ENCODE results near the gene CCN5. TPM values are rescaled to one million over a fixed set of nuclear protein-coding genes. Genes with fewer than 3 reads are reported as not detected.

The CCN5 gene
- total and polyA plus RNA-seq, 8 donors: 0.29 to 20.8 (median 0.48) TPM

DNA sequence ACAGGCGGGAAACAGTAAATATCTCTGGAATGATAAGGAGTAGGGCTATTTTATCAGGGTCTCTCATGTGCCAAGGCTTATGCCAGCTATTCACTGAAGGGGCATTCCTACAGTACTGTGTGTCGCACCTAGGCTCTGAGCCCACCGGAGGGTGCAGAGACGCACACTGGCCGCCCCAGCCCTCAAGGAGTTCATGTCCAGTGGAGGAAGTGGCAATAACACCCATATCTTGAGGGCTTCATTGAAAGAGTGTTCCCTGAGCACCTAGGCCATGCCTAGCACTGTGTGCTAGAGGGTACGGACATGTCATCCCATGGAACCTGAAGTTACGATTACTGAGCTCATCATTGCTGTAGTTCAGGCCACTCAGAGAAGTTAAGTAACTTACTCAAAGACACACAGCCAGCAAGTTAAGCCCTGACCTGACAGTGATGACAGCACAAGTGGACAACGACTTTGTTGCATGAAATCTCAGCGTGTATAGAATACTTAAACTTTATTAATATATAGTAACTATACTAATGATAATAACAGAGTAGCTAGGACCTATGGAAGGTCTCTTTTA is 8.7 kb downstream of the CCN5 start:
- Histone ChIP-seq H3K9me3 (no peaks in the 10 kb centered on the region), H3K27ac (no peak overlapping the region), H3K36me3 (no peaks in the 10 kb centered on the region), H3K27me3 (peaks cover 0 to 4% of the 10 kb centered on the region in 2 donors), H3K4me3 (no peak overlapping the region), H3K4me1 (peaks cover 6 to 10% of the 10 kb centered on the region in 2 donors)
- intact Hi-C loops (cut with DNase I): no loop called here
- TF ChIP-seq, protein P1, sequence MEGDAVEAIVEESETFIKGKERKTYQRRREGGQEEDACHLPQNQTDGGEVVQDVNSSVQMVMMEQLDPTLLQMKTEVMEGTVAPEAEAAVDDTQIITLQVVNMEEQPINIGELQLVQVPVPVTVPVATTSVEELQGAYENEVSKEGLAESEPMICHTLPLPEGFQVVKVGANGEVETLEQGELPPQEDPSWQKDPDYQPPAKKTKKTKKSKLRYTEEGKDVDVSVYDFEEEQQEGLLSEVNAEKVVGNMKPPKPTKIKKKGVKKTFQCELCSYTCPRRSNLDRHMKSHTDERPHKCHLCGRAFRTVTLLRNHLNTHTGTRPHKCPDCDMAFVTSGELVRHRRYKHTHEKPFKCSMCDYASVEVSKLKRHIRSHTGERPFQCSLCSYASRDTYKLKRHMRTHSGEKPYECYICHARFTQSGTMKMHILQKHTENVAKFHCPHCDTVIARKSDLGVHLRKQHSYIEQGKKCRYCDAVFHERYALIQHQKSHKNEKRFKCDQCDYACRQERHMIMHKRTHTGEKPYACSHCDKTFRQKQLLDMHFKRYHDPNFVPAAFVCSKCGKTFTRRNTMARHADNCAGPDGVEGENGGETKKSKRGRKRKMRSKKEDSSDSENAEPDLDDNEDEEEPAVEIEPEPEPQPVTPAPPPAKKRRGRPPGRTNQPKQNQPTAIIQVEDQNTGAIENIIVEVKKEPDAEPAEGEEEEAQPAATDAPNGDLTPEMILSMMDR (IDR thresholded peaks at IDR 0.05): no peak
- no peak for ATAC-seq
- no peak for DNase-seq

DNA sequence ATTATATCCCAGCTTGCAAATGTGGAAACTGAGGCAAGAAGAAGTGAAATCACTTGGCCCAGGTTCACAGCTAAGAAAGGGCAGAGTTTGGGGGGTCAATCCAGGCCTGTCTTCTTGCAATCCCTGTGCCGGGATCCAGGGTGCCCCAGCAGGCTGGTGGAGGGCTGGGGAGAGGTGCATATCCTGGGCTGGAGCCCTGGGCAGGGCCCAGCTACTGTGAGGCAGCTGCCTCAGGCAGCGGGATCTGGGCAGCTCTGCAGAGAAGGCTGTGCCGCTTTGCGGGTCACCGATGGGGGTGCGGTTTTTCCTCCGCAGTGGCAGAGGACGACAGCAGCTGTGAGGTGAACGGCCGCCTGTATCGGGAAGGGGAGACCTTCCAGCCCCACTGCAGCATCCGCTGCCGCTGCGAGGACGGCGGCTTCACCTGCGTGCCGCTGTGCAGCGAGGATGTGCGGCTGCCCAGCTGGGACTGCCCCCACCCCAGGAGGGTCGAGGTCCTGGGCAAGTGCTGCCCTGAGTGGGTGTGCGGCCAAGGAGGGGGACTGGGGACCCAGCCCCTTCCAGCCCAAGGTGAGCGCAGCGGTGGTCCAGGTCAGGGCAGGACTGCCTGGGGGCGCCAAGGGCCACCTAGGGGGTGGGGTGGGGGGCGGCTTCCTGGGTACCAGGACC is 9.4 kb downstream of the CCN5 start:
- intact Hi-C loops (cut with DNase I): no loop called here
- Histone ChIP-seq H3K9me3 (no peaks in the 10 kb centered on the region), H3K27me3 (peaks cover 0 to 4% of the 10 kb centered on the region in 2 donors), H3K4me1 (peaks cover 10 to 17% of the 10 kb centered on the region in 2 donors), H3K27ac (no peak overlapping the region), H3K4me3 (no peak overlapping the region), H3K36me3 (no peaks in the 10 kb centered on the region)
- DNase-seq: no peak
- TF ChIP-seq, protein P1 (IDR thresholded peaks at IDR 0.05): no peak
- ATAC-seq: no peak

DNA sequence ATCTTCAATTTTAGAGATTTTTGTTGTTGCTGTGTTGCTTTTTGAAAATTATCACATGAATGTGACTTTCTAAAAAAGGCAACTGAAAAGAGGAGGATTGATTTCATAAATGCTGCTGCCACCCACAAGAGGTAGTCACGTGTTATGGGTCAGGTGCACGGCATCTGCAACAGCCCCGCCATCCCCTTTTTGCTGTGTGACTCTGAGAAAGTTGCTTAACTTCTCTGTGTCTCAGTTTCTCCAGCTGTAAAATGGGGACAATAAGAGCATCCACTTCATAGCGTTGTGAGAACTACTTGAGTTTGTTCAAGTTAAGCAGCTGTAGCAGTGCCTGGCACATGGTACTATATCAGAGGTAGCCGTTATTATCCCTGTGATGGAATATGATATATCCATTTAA is 10.7 kb downstream of the CCN5 start:
- TF ChIP-seq, protein P1 (IDR thresholded peaks at IDR 0.05): no peak
- peaks cover 4 to 12% of the 10 kb centered on the region in 2 donors for H3K4me1 ChIP-seq
- H3K4me3 ChIP-seq: no peak overlapping the region
- H3K27me3 ChIP-seq: peaks cover 0 to 4% of the 10 kb centered on the region in 2 donors
- H3K9me3 ChIP-seq: no peaks in the 10 kb centered on the region
- intact Hi-C loops (cut with DNase I): no loop called here
- ATAC-seq: no peak
- no peaks in the 10 kb centered on the region for H3K36me3 ChIP-seq
- no peak for DNase-seq
- no peak overlapping the region for H3K27ac ChIP-seq

DNA sequence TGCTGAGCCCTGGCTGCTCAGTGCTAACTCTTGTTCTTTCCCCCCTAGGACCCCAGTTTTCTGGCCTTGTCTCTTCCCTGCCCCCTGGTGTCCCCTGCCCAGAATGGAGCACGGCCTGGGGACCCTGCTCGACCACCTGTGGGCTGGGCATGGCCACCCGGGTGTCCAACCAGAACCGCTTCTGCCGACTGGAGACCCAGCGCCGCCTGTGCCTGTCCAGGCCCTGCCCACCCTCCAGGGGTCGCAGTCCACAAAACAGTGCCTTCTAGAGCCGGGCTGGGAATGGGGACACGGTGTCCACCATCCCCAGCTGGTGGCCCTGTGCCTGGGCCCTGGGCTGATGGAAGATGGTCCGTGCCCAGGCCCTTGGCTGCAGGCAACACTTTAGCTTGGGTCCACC is 11.9 kb downstream of the CCN5 start:
- DNase-seq (no peak), ATAC-seq (no peak)
- Histone ChIP-seq H3K27ac (no peak overlapping the region), H3K36me3 (no peaks in the 10 kb centered on the region), H3K9me3 (no peaks in the 10 kb centered on the region), H3K27me3 (peaks cover 0 to 4% of the 10 kb centered on the region in 2 donors), H3K4me3 (no peak overlapping the region), H3K4me1 (peaks cover 4 to 12% of the 10 kb centered on the region in 2 donors)
- TF ChIP-seq, protein P1 (IDR thresholded peaks at IDR 0.05): no peak
- intact Hi-C loops (cut with DNase I): no loop called here

DNA sequence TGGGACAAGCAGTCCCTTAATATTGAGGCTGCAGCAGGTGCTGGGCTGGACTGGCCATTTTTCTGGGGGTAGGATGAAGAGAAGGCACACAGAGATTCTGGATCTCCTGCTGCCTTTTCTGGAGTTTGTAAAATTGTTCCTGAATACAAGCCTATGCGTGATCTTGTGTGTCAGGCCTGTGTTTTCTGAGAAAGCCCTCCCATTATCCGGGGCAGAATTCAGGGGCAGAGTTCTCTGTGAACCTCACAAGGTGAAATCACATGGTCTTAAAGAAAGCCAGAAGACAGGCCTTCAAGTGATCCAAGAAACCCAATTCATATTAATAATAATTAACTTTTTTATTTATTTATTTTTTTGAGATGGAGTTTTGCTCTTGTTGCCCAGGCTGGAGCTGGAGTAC is 12.5 kb downstream of the CCN5 start:
- Histone ChIP-seq H3K9me3 (no peaks in the 10 kb centered on the region), H3K4me3 (no peak overlapping the region), H3K4me1 (peaks cover 4 to 12% of the 10 kb centered on the region in 2 donors), H3K27ac (no peak overlapping the region), H3K27me3 (peaks cover 0 to 4% of the 10 kb centered on the region in 2 donors), H3K36me3 (no peaks in the 10 kb centered on the region)
- TF ChIP-seq, protein P1 (IDR thresholded peaks at IDR 0.05): no peak
- ATAC-seq (no peak), DNase-seq (no peak)
- intact Hi-C loops (cut with DNase I): no loop called here
